Measurements from ENCODE around the gene WIF1. TPM values are rescaled to one million over a fixed set of nuclear protein-coding genes. Genes with fewer than 3 reads are reported as not detected.

The WIF1 gene
- total RNA-seq, 4 donors from 2014 or later, result not detected

GRCh38 chr12:65139389-65139788, 18.3 kb upstream of the WIF1 start:
- intact Hi-C loops (cut with DNase I), result no loop called here
- WGBS, 2 donors, result 64 to 71% methylated on average over 1 of the region's 1 CpG
- H3K27ac ChIP-seq, result no peak overlapping the region

GRCh38 chr12:65133879-65134278, 12.8 kb upstream of the WIF1 start:
- intact Hi-C loops (cut with DNase I), result no loop called here

More at GRCh38 chr12:65139389-65139788, 18.3 kb upstream of the WIF1 start:
- Histone ChIP-seq H3K36me3 (no peaks in the 10 kb centered on the region), H3K9me3 (no peaks in the 10 kb centered on the region), H3K4me3 (replicated peaks in 1 of 3) (no peak overlapping the region), H3K4me1 (no peaks in the 10 kb centered on the region), H3K27me3 (no peaks in the 10 kb centered on the region)
- no peak for DNase-seq
- no peak for TF ChIP-seq POLR2A (IDR thresholded peaks at IDR 0.05)
- TF ChIP-seq CTCF (IDR thresholded peaks at IDR 0.05), result no peak

GRCh38 chr12:65126482-65126881, 5.4 kb upstream of the WIF1 start:
- WGBS, 2 donors, result 68 to 74% methylated on average over 5 of the region's 5 CpGs
- DNase-seq, result no peak
- Histone ChIP-seq H3K9me3 (no peaks in the 10 kb centered on the region), H3K4me1 (peaks cover 0 to 2% of the 10 kb centered on the region in 2 donors), H3K4me3 (replicated peaks in 1 of 3) (no peak overlapping the region), H3K27me3 (peaks cover under 1% of the 10 kb centered on the region), H3K36me3 (no peaks in the 10 kb centered on the region), H3K27ac (no peak overlapping the region)
- no peak for TF ChIP-seq POLR2A (IDR thresholded peaks at IDR 0.05)
- TF ChIP-seq CTCF (IDR thresholded peaks at IDR 0.05), result no peak
- intact Hi-C loops (cut with DNase I), result no loop called here

More at GRCh38 chr12:65133879-65134278, 12.8 kb upstream of the WIF1 start:
- no peaks in the 10 kb centered on the region for H3K4me1 ChIP-seq
- H3K4me3 ChIP-seq (replicated peaks in 1 of 3), result no peak overlapping the region
- no peak for TF ChIP-seq POLR2A (IDR thresholded peaks at IDR 0.05)
- H3K27me3 ChIP-seq, result no peaks in the 10 kb centered on the region
- H3K36me3 ChIP-seq, result no peaks in the 10 kb centered on the region
- H3K27ac ChIP-seq, result no peak overlapping the region
- no peaks in the 10 kb centered on the region for H3K9me3 ChIP-seq
- DNase-seq, result no peak

GRCh38 chr12:65125975-65126374, 4.9 kb upstream of the WIF1 start:
- WGBS, 2 donors, result 73 to 76% methylated on average over 2 of the region's 2 CpGs
- H3K4me1 ChIP-seq, result peaks cover 0 to 7% of the 10 kb centered on the region in 2 donors
- no peaks in the 10 kb centered on the region for H3K36me3 ChIP-seq
- DNase-seq, result no peak
- TF ChIP-seq CTCF (IDR thresholded peaks at IDR 0.05) (no peak), POLR2A (IDR thresholded peaks at IDR 0.05) (no peak)
- H3K9me3 ChIP-seq, result no peaks in the 10 kb centered on the region
- no peak overlapping the region for H3K4me3 ChIP-seq (replicated peaks in 1 of 3)
- intact Hi-C loops (cut with DNase I), result no loop called here
- no peak overlapping the region for H3K27ac ChIP-seq
- peaks cover 5% of the 10 kb centered on the region for H3K27me3 ChIP-seq

GRCh38 chr12:65125247-65125646, 4.1 kb upstream of the WIF1 start:
- no peak overlapping the region for H3K4me3 ChIP-seq (replicated peaks in 1 of 3)
- TF ChIP-seq CTCF (IDR thresholded peaks at IDR 0.05) (no peak), POLR2A (IDR thresholded peaks at IDR 0.05) (no peak)
- H3K27ac ChIP-seq, result no peak overlapping the region
- peaks cover 0 to 9% of the 10 kb centered on the region in 2 donors for H3K4me1 ChIP-seq
- H3K27me3 ChIP-seq, result peaks cover 5% of the 10 kb centered on the region
- no peaks in the 10 kb centered on the region for H3K9me3 ChIP-seq
- H3K36me3 ChIP-seq, result no peaks in the 10 kb centered on the region
- no peak for DNase-seq
- WGBS, 2 donors, result 43 to 58% methylated on average over 1 of the region's 1 CpG
- intact Hi-C loops (cut with DNase I), result no loop called here

Data from thyroid gland (tissue), 4 donors.